Right kidney (tissue), 1 donor: ENCODE data around the gene HSD17B10.
"Not testable (repeated sequence)": the region's sequence is repeated elsewhere in the genome, so short reads cannot be mapped to it uniquely, and the experiment has no call there.

Experiments used
- DNase-seq: peaks from one replicate; pipeline ENCODE4 v3.0.0-alpha.2; 2016

HSD17B10 gene

GRCh38 chrX:53438174-53438831, 4.1 kb upstream of the HSD17B10 start:
- DNase-seq, result no peak

GRCh38 chrX:53437206-53437605, 3.0 kb upstream of the HSD17B10 start:
- DNase-seq, result no peak

GRCh38 chrX:53435997-53436396, 1.8 kb upstream of the HSD17B10 start:
- peak; percentile 7 for DNase-seq

- no peak for DNase-seq
Measured at GRCh38 chrX:53430231-53430630, 3.9 kb downstream of the HSD17B10 start.

GRCh38 chrX:53429755-53430154, 4.4 kb downstream of the HSD17B10 start:
- DNase-seq, result no peak

GRCh38 chrX:53422861-53423306, 11.3 kb downstream of the HSD17B10 start, which contains the start of gene RIBC1:
TSS of gene RIBC1 (plus strand) at chrX:53422873. CDS start at chrX:53426277, 3,404 bp downstream.
- peak; percentile 75 for DNase-seq

GRCh38 chrX:53422086-53422860, 11.9 kb downstream of the HSD17B10 start, which contains the start of gene SMC1A:
TSS of gene SMC1A (minus strand) at chrX:53422654. CDS start at chrX:53422600, 54 bp downstream.
- peak; percentile 94 for DNase-seq

GRCh38 chrX:53421772-53422085, 12.4 kb downstream of the HSD17B10 start:
- DNase-seq, result no peak

GRCh38 chrX:53421125-53421524, 13.0 kb downstream of the HSD17B10 start:
- DNase-seq, result no peak

- not testable (repeated sequence) for DNase-seq
Measured at GRCh38 chrX:53420351-53420750, 13.8 kb downstream of the HSD17B10 start.

- DNase-seq, result no peak
Measured at GRCh38 chrX:53412446-53412845, 21.7 kb downstream of the HSD17B10 start.

- DNase-seq, result no peak
Measured at GRCh38 chrX:53403535-53403934, 30.6 kb downstream of the HSD17B10 start.

- no peak for DNase-seq
Measured at GRCh38 chrX:53398216-53398615, 36.0 kb downstream of the HSD17B10 start.

- DNase-seq, result no peak
Measured at GRCh38 chrX:53395605-53396298, 38.4 kb downstream of the HSD17B10 start.

GRCh38 chrX:53383376-53384076, 50.6 kb downstream of the HSD17B10 start:
- no peak for DNase-seq
